ENCODE results near the gene OGFRL1. TPM values are rescaled to one million over a fixed set of nuclear protein-coding genes. Genes with fewer than 3 reads are reported as not detected.

OGFRL1 gene
- total and polyA plus RNA-seq, 2 of the 4 experiments (the other 2 are of a cell fraction), result 5.4 to 5.7 TPM

DNA sequence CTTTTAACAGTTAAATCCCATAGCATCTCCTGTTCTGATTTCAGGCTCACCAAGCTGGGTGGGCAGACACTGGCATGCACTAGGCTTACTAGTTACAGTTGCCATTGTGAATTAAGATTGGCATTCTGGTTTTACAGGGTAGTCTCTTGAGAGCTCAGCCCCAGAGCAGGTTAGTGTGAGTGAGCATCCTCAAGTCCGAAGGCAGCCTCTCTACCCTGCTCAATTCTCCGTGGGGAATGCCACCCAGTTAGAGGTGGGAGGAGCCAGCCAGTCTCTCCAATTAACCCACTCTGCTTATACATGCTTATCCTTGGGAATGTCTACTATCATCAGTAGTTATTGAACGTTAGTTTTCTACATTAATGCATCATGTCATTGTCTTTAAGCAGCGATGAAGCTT, 8.9 kb upstream of the OGFRL1 start:
- no peaks in the 10 kb centered on the region for H3K4me1 ChIP-seq (ENCODE audit: control insufficient read depth, insufficient read depth, low read length)
- no peak overlapping the region for H2AK9ac ChIP-seq (replicated peaks; ENCODE audit: low read depth, low read length, poor library complexity)
- no peak overlapping the region for H3K56ac ChIP-seq (ENCODE audit: extremely low read depth, insufficient read depth, low read length)
- no peak overlapping the region for H3K23ac ChIP-seq (ENCODE audit: low read depth, low read length)
- no peak overlapping the region for H2BK5ac ChIP-seq (ENCODE audit: low read depth, low read length, poor library complexity, severe bottlenecking)
- in situ Hi-C loops (cut with MboI; ENCODE audit: low sequenced_read_pairs), result loop anchor here (10.0 kb wide), 1 partner anchor 85 kb away; no protein-coding TSS in a partner anchor
- no peaks in the 10 kb centered on the region for H3K9me3 ChIP-seq (ENCODE audit: control insufficient read depth, insufficient read depth, low read length)
- no peaks in the 10 kb centered on the region for H4K20me1 ChIP-seq (ENCODE audit: insufficient read depth, low read length)
- no peak overlapping the region for H2AK5ac ChIP-seq (ENCODE audit: low read depth, low read length)
- no peak overlapping the region for H4K8ac ChIP-seq (ENCODE audit: low read depth in 2 of 2, low read length in 2 of 2)
- H4K5ac ChIP-seq (ENCODE audit: low read depth, low read length), result no peak overlapping the region
- no TSS peak for BruUV-seq (replicated peaks)
- H3K4me2 ChIP-seq (ENCODE audit: low read depth, low read length), result no peak overlapping the region
- no peak overlapping the region for H3K27ac ChIP-seq (ENCODE audit: insufficient read depth, low read length)
- ChIA-PET POLR2A (ENCODE audit: unreplicated experiment) (no interaction called here), CTCF (no interaction called here)
- H4K91ac ChIP-seq (ENCODE audit: insufficient read depth, low read depth, low read length), result no peak overlapping the region
- H3K4me3 ChIP-seq (ENCODE audit: insufficient read depth, low read depth, low read length), result no peak overlapping the region
- no peak overlapping the region for H2BK120ac ChIP-seq (ENCODE audit: low read depth, low read length)
- H3K27me3 ChIP-seq (ENCODE audit: control insufficient read depth, insufficient read depth, low read length), result no peaks in the 10 kb centered on the region
- no peak overlapping the region for H2AFZ ChIP-seq (replicated peaks; ENCODE audit: low read length, poor library complexity)
- intact Hi-C loops (cut with micrococcal nuclease), result no loop called here
- DNase-seq (no peak), ATAC-seq (ENCODE audit: low read depth) (no peak)
- no peak overlapping the region for H2BK20ac ChIP-seq (ENCODE audit: low read depth, low read length)
- no peak overlapping the region for H3K4ac ChIP-seq (ENCODE audit: low read depth, low read length)
- H3K18ac ChIP-seq (ENCODE audit: low read depth, low read length), result no peak overlapping the region
- dilution Hi-C loops (cut with HindIII; ENCODE audit: low sequenced_read_pairs, unreplicated experiment), result no loop called here
- no peaks in the 10 kb centered on the region for H3K79me1 ChIP-seq (ENCODE audit: low read depth in 1 of 2, low read length in 2 of 2)
- H2BK15ac ChIP-seq (ENCODE audit: low read depth, low read length), result no peak overlapping the region
- no peaks in the 10 kb centered on the region for H3K36me3 ChIP-seq (ENCODE audit: control insufficient read depth, insufficient read depth, low read length)
- TF ChIP-seq RAD21 (IDR thresholded peaks at IDR 0.05; ENCODE audit: low read length), result no peak
- TF ChIP-seq, protein P1, sequence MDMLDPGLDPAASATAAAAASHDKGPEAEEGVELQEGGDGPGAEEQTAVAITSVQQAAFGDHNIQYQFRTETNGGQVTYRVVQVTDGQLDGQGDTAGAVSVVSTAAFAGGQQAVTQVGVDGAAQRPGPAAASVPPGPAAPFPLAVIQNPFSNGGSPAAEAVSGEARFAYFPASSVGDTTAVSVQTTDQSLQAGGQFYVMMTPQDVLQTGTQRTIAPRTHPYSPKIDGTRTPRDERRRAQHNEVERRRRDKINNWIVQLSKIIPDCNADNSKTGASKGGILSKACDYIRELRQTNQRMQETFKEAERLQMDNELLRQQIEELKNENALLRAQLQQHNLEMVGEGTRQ (IDR thresholded peaks at IDR 0.05; ENCODE audit: low read depth, low read length), result no peak
- no peak for TF ChIP-seq CHD1 (IDR thresholded peaks at IDR 0.05; ENCODE audit: low read depth, low read length)
- TF ChIP-seq, protein P2, sequence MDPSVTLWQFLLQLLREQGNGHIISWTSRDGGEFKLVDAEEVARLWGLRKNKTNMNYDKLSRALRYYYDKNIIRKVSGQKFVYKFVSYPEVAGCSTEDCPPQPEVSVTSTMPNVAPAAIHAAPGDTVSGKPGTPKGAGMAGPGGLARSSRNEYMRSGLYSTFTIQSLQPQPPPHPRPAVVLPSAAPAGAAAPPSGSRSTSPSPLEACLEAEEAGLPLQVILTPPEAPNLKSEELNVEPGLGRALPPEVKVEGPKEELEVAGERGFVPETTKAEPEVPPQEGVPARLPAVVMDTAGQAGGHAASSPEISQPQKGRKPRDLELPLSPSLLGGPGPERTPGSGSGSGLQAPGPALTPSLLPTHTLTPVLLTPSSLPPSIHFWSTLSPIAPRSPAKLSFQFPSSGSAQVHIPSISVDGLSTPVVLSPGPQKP (IDR thresholded peaks at IDR 0.05; ENCODE audit: borderline replicate concordance, low read depth, low read length), result no peak
- no peak for TF ChIP-seq POLR2A (IDR thresholded peaks at IDR 0.05; ENCODE audit: low read depth, low read length)
- no peak for TF ChIP-seq BHLHE40 (IDR thresholded peaks at IDR 0.05; ENCODE audit: low read depth, low read length)
- TF ChIP-seq NFE2L2 (IDR thresholded peaks at IDR 0.05; ENCODE audit: low read depth, low read length), result no peak
- no peak for TF ChIP-seq MAZ (IDR thresholded peaks at IDR 0.05; ENCODE audit: borderline replicate concordance, low read depth, low read length)
- TF ChIP-seq, protein P3, sequence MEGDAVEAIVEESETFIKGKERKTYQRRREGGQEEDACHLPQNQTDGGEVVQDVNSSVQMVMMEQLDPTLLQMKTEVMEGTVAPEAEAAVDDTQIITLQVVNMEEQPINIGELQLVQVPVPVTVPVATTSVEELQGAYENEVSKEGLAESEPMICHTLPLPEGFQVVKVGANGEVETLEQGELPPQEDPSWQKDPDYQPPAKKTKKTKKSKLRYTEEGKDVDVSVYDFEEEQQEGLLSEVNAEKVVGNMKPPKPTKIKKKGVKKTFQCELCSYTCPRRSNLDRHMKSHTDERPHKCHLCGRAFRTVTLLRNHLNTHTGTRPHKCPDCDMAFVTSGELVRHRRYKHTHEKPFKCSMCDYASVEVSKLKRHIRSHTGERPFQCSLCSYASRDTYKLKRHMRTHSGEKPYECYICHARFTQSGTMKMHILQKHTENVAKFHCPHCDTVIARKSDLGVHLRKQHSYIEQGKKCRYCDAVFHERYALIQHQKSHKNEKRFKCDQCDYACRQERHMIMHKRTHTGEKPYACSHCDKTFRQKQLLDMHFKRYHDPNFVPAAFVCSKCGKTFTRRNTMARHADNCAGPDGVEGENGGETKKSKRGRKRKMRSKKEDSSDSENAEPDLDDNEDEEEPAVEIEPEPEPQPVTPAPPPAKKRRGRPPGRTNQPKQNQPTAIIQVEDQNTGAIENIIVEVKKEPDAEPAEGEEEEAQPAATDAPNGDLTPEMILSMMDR (conservative IDR thresholded peaks at IDR 0.05; ENCODE audit: low read depth, low read length), result no peak
- no peak for TF ChIP-seq MXI1 (IDR thresholded peaks at IDR 0.05; ENCODE audit: borderline replicate concordance, low read depth, low read length)
- TF ChIP-seq RCOR1 (IDR thresholded peaks at IDR 0.05; ENCODE audit: insufficient replicate concordance, low read length), result no peak
- TF ChIP-seq MAFK (IDR thresholded peaks at IDR 0.05; ENCODE audit: low read depth, low read length), result no peak
- TF ChIP-seq SMC3 (IDR thresholded peaks at IDR 0.05; ENCODE audit: low read depth, low read length), result no peak
- TF ChIP-seq RFX5 (IDR thresholded peaks at IDR 0.05; ENCODE audit: low read depth, low read length), result no peak
- TF ChIP-seq CEBPB (IDR thresholded peaks at IDR 0.05; ENCODE audit: low read depth, low read length), result no peak
- no peak for TF ChIP-seq FOS (IDR thresholded peaks at IDR 0.05; ENCODE audit: low read depth, low read length)
- H3K9me1 ChIP-seq (ENCODE audit: insufficient read depth, low read length), result no peaks in the 10 kb centered on the region
- no peak overlapping the region for H3K9ac ChIP-seq (ENCODE audit: low read depth, low read length)
- H3K14ac ChIP-seq (replicated peaks; ENCODE audit: low read depth, low read length), result no peak overlapping the region
- no CpG with 5 or more reads among the region's 4 CpGs for WGBS, 2 experiments (ENCODE audit: extremely low coverage in 2 of 2, insufficient read length in 1 of 2)
